MG63 (cell line): Measurements from ENCODE around the gene MAFG. TPM values are rescaled to one million over a fixed set of nuclear protein-coding genes. Genes with fewer than 3 reads are reported as not detected.

ENCODE experiments used
- DNase-seq: peaks from one replicate; pipeline ENCODE4 v3.0.0-alpha.2; 2020
- H3K27me3 ChIP-seq: fragments of 250-450 bp; sonication (Bioruptor Pico); 2 replicates; pipeline ENCODE4 v1.5.1; 2020; ENCODE audit warnings: mild to moderate bottlenecking, moderate library complexity
- H3K36me3 ChIP-seq: fragments of 250-450 bp; sonication (Bioruptor Pico); 2 replicates; pipeline ENCODE4 v1.5.1; 2020; ENCODE audit warnings: mild to moderate bottlenecking, moderate library complexity
- H3K4me3 ChIP-seq: fragments of 250-450 bp; sonication (Bioruptor Pico); 2 replicates; pipeline ENCODE4 v1.5.1; 2020; ENCODE audit warnings: mild to moderate bottlenecking, moderate library complexity
- H3K9me3 ChIP-seq: fragments of 250-450 bp; sonication (Bioruptor Pico); 2 replicates; pipeline ENCODE4 v1.5.1; 2020; ENCODE audit warnings: mild to moderate bottlenecking, moderate library complexity
- total RNA-seq: library from RNA; depleted of rRNA; stranded (reverse); fragments of >200 nt; shearing (Covaris generic); gene quantifications from 2 replicates; pipeline ENCODE4 v1.2.3, GENCODE V29; 2014; ENCODE audit warnings: low replicate concordance

Gene MAFG
- total RNA-seq, 1 experiment from 2014 or later, result 14.9 TPM

DNA sequence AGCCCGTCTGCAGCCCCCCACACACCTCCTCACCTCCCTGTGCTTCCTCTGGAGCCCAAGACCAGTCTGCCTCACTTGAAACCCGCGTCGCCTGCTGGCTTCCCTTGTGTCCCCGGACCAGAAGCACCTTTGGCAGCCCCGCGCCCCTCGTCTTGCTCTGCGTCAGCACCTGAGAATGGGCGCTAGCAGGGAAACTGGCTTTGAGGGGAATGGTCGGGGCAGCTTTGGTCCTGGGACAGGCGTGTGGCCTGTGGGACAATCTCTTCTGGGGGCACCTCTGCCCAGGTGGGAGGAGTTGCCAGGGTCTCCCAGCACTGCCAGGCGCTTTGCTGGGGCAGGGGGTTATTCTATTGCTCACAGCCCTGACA lies 3.6 kb upstream of the MAFG start:
- Histone ChIP-seq H3K27me3 (no peaks in the 10 kb centered on the region), H3K4me3 (no peak overlapping the region), H3K36me3 (peaks cover 25% of the 10 kb centered on the region), H3K9me3 (no peaks in the 10 kb centered on the region)
- DNase-seq, result no peak

DNA sequence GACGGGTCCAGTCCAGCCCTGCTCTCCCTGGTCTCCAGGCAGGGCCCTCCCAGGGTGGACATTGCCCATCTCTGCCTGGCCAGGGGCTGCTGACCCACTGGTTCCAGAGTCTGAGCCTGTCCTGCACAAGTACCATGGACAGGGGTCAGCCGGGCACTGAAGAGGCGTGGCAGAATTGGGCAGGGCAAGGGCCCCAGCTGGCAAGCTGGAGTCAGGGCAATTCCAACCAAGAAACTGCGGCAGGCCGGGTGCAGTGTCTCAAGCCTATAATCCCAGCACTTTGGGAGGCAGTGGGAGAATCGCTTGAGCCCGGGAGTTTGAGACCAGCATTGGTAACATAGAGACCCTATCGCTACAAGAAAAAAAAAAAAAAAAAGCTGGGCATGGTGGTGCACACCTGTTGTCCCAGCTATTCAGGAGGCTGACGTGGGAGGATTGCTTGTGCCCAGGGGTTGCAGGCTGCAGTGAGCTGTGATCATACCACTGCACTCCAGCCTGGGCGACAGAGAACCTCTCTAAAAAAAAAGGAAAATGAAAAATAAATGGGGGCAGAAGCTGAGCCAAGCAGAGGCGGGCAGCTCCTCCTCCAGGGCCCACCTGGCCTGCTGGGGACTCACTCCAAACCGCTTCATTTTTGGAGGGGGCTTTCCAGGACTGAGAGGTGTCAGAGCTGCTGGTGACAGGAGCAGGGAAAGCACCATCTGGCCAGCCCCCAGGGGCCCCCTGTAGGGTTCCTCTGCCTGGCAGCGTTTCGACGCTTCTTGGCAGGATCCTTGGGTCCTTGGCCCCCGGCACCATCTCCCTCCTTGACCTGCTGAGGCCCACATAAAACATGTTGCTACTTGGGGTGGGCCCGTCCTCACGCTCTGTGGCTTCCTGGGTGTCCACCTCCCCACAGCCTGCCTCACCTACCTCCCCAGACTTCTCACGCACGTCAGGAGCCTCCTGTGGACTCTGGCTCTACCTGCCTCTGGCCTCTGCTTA lies 2.9 kb upstream of the MAFG start:
- Histone ChIP-seq H3K9me3 (no peaks in the 10 kb centered on the region), H3K4me3 (no peak overlapping the region), H3K27me3 (no peaks in the 10 kb centered on the region), H3K36me3 (peaks cover 20% of the 10 kb centered on the region)
- peak; percentile 33 for DNase-seq

- Histone ChIP-seq H3K27me3 (no peaks in the 10 kb centered on the region), H3K36me3 (peaks cover 11% of the 10 kb centered on the region), H3K4me3 (no peak overlapping the region), H3K9me3 (no peaks in the 10 kb centered on the region)
- DNase-seq, result no peak
Observed at GRCh38 chr17:81929253-81930141, 2.0 kb upstream of the MAFG start.

GRCh38 chr17:81928544-81929252 lies 1.2 kb upstream of the MAFG start:
- H3K4me3 ChIP-seq, result peak overlapping the region; percentile 67
- no peaks in the 10 kb centered on the region for H3K9me3 ChIP-seq
- peak; percentile 43 for DNase-seq
- H3K36me3 ChIP-seq, result peaks cover 4% of the 10 kb centered on the region
- H3K27me3 ChIP-seq, result no peaks in the 10 kb centered on the region

DNA sequence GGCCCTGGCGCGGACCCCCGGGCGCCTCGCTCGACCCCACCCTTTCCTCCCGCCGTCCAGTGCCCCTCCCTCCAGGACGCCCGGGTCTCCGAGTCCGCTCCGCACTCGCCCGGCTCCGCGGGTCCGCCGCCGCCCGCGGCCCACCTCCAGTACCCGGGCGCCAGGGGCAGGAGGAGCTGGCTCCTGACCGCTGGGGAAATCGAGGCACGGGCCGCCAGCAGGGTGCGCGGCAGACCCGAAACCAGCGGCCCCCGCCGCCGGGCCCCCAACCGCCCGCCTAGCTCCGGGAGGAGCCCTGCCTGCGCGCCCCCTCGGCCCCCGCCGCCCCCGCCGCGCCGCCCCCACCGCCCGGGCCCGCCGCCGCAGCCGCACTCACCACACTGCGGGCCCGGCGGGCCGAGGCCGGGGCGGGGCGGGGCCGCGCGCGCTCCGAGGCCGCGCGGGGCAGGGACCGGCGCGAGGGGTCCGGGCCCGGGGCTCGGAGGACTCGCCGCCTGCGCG lies 333 bp downstream of the MAFG start:
- DNase-seq, result no peak
- Histone ChIP-seq H3K4me3 (peak overlapping the region; percentile 79), H3K27me3 (no peaks in the 10 kb centered on the region), H3K9me3 (no peaks in the 10 kb centered on the region), H3K36me3 (peaks cover 6% of the 10 kb centered on the region)

DNA sequence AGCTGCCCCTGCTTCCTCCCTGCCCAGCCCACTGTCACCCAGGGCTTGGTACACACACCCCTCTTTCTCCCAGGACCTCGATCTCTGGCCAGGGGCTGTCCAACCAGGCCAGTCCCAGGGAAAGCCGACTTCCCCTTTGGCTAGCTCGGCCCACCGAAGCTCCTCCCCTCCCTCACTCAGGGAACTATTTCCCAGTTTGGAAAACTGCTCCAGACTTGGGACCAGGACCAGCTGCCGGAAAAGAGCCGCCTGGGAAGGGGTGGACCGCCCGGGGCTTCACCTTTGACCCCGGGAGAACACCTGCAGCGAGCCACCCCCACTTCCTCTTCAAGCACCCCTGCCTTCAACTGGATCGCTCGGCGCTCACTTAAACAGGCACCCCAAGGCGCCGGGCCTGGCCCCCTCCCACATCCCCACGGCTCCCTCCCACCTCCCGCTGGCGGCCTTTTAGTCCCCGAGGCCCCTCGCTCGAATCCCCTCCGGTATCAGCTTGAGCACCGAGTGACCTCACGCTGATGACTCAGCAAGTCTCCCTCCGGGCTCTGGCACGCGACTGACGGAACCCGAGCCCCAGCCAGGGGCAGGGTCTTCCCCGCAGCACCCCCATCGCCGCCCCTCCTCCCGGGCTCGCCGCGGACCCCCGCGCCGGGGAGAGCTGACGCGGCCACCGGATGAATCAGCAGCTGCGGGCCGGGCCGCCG lies 934 bp downstream of the MAFG start:
- Histone ChIP-seq H3K4me3 (peak overlapping the region; percentile 79), H3K36me3 (peaks cover 12% of the 10 kb centered on the region), H3K9me3 (no peaks in the 10 kb centered on the region), H3K27me3 (no peaks in the 10 kb centered on the region)
- peak; percentile 90 for DNase-seq

DNA sequence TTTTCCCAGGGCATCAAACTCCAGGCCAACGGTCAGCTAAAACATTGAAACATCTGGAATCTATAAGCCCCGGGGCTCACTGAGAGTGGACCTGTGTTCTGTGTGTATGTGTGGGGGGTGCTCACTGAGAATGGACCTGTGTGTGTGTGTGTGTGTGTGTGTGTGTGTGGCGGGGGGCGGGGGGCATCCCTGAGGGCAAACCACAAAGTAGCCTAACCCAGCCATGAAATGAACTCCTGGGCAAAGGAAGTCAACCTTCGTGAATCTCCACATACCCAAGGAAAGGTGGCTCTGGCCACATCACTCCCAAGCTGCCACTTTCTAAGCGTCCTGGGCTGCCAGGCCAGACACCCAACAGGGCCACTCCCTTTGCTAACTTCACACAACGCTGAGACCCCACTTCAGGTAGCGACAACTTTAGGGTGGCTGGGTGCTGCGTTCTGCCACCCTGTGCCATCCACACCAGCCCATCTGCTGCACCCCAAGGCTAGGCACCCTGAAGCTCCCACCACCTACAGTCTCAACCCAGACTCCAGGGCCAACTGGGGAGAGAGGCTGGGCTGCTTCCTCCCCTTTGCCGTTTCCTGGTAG lies 1.6 kb downstream of the MAFG start:
- no peaks in the 10 kb centered on the region for H3K9me3 ChIP-seq
- peak overlapping the region; percentile 79 for H3K4me3 ChIP-seq
- H3K27me3 ChIP-seq, result no peaks in the 10 kb centered on the region
- peaks cover 17% of the 10 kb centered on the region for H3K36me3 ChIP-seq
- no peak for DNase-seq

- Histone ChIP-seq H3K27me3 (no peaks in the 10 kb centered on the region), H3K9me3 (no peaks in the 10 kb centered on the region), H3K4me3 (no peak overlapping the region; the same call in 1 of the 2 replicates), H3K36me3 (peaks cover 28% of the 10 kb centered on the region)
- DNase-seq, result no peak
Observed at GRCh38 chr17:81924557-81925532, 2.7 kb downstream of the MAFG start.

DNA sequence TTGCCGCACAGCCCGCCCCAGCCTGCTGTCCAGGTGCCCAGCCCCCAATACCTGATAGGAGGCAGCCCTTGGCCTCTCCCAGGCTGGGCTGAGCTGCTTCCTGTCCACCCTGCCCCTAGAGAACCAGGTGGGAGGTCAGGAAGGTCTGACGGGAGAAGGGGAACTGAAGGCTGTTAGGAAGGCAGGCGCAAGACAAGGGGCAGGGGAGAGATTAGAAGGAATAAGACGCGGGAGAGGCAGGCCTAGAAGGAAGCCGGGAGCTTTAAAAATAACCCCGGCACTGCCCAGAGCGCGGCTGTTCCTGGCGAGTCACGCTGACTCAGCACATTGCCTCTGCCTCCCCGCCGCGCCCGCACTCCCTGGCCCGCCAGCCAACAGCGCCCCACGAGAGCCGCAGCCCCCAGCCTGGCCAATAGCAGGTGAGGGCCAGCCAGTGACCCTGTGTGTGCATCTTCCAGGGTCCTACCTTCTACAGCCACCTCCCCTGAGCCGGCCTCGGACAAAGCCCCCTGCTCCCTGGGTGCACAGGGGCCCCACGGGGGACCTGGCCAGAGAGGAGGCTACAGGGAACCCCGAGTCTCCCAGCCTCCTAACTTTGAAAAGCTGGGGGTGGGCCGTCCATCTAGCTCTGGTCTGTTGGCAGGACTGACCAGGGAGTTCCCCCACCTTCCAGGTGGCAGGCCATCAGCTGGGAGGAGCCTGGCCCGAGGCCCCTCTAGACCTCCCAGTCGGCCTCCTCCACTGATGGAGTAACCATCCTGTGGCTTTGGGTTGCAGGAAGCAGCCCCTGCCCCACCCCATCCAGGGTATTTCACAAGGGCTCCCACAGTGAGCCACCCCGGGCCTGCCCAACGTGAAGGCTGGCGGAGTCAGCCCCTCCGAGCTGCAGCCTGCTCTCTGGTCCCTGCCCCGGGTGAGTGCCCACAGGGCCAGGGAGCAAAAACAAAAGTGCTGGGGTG lies 4.0 kb downstream of the MAFG start:
- H3K4me3 ChIP-seq, result peak overlapping the region; percentile 30
- no peaks in the 10 kb centered on the region for H3K27me3 ChIP-seq
- H3K9me3 ChIP-seq, result no peaks in the 10 kb centered on the region
- peaks cover 36% of the 10 kb centered on the region for H3K36me3 ChIP-seq
- peak; percentile 87 for DNase-seq

GRCh38 chr17:81922566-81923301 lies 4.8 kb downstream of the MAFG start:
- no peaks in the 10 kb centered on the region for H3K9me3 ChIP-seq
- no peaks in the 10 kb centered on the region for H3K27me3 ChIP-seq
- H3K4me3 ChIP-seq, result peak overlapping the region; percentile 30; the same call in 1 of the 2 replicates
- DNase-seq, result no peak
- peaks cover 40% of the 10 kb centered on the region for H3K36me3 ChIP-seq

DNA sequence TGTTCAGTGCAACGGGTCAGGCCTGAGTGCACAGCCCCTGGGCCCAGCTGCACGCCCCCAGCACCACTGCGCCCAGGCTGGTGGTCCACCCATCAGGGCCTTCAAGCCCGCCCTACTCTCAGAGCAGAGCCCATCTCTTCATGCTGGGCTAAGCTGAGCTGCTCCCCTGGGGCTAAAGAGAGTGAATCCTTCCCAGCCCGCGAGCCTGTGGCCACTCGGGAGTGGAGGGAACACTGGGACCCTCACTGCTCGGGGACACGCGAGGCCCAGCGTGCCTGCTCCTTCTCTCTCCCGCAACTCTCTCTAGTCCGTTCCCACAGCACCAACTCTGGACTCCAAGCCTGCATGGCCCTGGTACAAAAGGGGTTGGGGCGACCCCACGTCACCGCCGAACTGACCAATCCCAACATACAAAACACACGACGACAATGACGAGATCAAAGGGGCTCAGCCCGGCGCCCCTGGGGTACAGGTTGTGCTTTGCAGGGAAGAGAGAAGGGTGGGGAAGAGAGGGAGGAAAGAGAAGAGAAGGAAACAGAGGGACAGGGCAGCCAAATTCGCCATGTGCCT lies 5.5 kb downstream of the MAFG start:
- Histone ChIP-seq H3K27me3 (no peaks in the 10 kb centered on the region), H3K9me3 (no peaks in the 10 kb centered on the region), H3K4me3 (no peak overlapping the region), H3K36me3 (peaks cover 40% of the 10 kb centered on the region)
- no peak for DNase-seq

GRCh38 chr17:81921537-81921862 lies 6.0 kb downstream of the MAFG start:
- Histone ChIP-seq H3K36me3 (peaks cover 44% of the 10 kb centered on the region), H3K27me3 (no peaks in the 10 kb centered on the region), H3K9me3 (no peaks in the 10 kb centered on the region), H3K4me3 (no peak overlapping the region)
- no peak for DNase-seq
